ENCODE measurements around the gene C1orf167. TPM values are rescaled to one million over a fixed set of nuclear protein-coding genes. Genes with fewer than 3 reads are reported as not detected.

Gene C1orf167
- total and polyA plus RNA-seq, 2 of the 13 experiments (the other 11 are each of a cell fraction or from before 2014, with no cell fraction given): not detected

DNA sequence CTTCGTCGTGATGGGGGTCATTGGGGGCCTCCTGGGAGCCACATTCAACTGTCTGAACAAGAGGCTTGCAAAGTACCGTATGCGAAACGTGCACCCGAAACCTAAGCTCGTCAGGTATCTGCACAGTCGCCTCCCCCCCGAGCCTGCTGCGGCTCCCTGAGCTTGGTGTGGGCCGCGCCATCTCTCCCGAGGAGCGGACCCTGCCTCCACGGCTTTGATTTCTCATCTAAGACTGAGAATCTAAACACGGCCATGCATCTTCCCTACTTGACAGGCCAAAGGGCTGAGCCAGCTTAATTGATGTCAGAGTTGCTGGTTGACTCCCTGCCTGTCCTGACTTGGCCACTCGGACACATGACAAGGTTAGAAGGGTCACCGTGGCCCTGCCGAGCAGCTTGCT lies 66.5 kb downstream of the C1orf167 start:
- intact Hi-C loops (cut with micrococcal nuclease; ENCODE audit: unreplicated experiment): no loop called here
- in situ Hi-C loops (cut with HindIII; ENCODE audit: extremely low pct_ligation_motif_present, low pct_unique_long_range_greater_than_20kb): no loop called here
- Histone ChIP-seq H3K4me1 (ENCODE audit: insufficient read depth, low read length) (no peaks in the 10 kb centered on the region), H3K4me3 (replicated peaks in 1 of 3; ENCODE audit: insufficient read depth in 1 of 3, low read depth in 2 of 3, low read length in 3 of 3) (no peak overlapping the region), H2AFZ (ENCODE audit: low read length) (no peak overlapping the region), H3K27me3 (ENCODE audit: control insufficient read depth in 1 of 2, insufficient read depth in 2 of 2, low read length in 2 of 2) (no peaks in the 10 kb centered on the region), H3K9me3 (ENCODE audit: low read length) (no peaks in the 10 kb centered on the region), H3K79me2 (ENCODE audit: insufficient read depth, low read length) (no peaks in the 10 kb centered on the region), H3K9ac (ENCODE audit: insufficient read depth, low read depth, low read length) (no peak overlapping the region), H3K36me3 (replicated peaks in 1 of 2; ENCODE audit: control insufficient read depth in 1 of 2, insufficient read depth in 2 of 2, low read length in 2 of 2) (peaks cover 43 to 89% of the 10 kb centered on the region in 2 experiments), H4K20me1 (ENCODE audit: insufficient read depth, low read length) (no peaks in the 10 kb centered on the region), H3K27ac (ENCODE audit: extremely low read length, insufficient read depth, low read length) (no peak overlapping the region), H3K4me2 (ENCODE audit: low read depth, low read length) (no peak overlapping the region)
- ChIA-PET CTCF (ENCODE audit: low intra/inter-chr PET ratio, low total read pairs) (no interaction called here), POLR2A (no interaction called here)
- ATAC-seq (no peak), FAIRE-seq (no peak), DNase-seq (ENCODE audit: low spot score) (no peak)
- BruUV-seq (replicated peaks): no TSS peak
- 97% methylated on average over 16 of the region's 19 CpGs for WGBS (ENCODE audit: low lambda C conversion rate)
- TF ChIP-seq ZFP37 (CRISPR knock-in tag; IDR thresholded peaks at IDR 0.05; ENCODE audit: borderline replicate concordance) (no peak), ZNF225 (CRISPR knock-in tag; IDR thresholded peaks at IDR 0.05) (no peak), AGO2 (optimal IDR thresholded peaks at IDR 0.05; ENCODE audit: low read depth, low read length) (peak; percentile 32)

DNA sequence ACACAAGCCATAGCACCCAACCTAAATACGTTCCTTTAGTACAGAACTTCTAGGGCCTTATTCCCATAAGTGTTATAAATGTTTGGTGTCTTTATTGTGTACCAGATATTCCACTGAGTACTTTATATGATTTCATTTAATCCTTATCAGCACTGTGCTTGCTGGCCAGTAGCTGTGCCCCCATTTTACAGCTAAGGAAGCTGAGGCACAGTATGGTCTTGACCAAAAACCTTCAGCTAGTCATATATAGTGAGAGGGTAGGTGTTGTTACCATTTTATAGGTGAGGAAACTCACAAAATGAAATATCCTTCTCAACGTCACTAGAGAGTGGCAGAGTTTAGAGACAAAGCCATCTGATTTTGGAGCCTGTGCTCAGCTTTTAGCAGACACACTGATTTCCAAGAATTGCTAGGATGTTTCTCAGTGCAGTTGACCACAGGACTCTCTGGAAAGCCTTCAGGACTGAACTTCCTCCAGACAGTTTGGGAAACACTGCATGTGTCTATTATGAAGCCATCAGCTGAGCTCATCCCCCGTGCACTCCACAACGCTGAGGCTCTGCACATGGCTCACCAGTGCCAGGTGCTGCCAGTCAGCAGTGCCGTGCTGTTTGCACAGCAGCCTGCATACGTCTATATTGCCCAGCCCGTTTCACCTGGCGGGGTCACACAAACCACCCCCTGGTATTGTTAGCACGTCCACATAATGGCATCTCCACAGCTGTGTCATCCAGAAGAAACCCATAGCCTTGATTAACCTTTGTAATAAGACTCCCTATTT lies 70.1 kb downstream of the C1orf167 start:
- Histone ChIP-seq H3K79me2 (ENCODE audit: insufficient read depth, low read length) (no peaks in the 10 kb centered on the region), H3K27ac (ENCODE audit: extremely low read length, insufficient read depth, low read length) (no peak overlapping the region), H3K36me3 (replicated peaks in 1 of 2; ENCODE audit: control insufficient read depth in 1 of 2, insufficient read depth in 2 of 2, low read length in 2 of 2) (peaks cover 41 to 88% of the 10 kb centered on the region in 2 experiments), H3K4me1 (ENCODE audit: insufficient read depth, low read length) (no peaks in the 10 kb centered on the region), H2AFZ (ENCODE audit: low read length) (no peak overlapping the region), H3K9ac (ENCODE audit: insufficient read depth, low read depth, low read length) (no peak overlapping the region), H4K20me1 (ENCODE audit: insufficient read depth, low read length) (no peaks in the 10 kb centered on the region), H3K27me3 (ENCODE audit: control insufficient read depth in 1 of 2, insufficient read depth in 2 of 2, low read length in 2 of 2) (no peaks in the 10 kb centered on the region), H3K4me2 (ENCODE audit: low read depth, low read length) (no peak overlapping the region), H3K4me3 (replicated peaks in 1 of 3; ENCODE audit: insufficient read depth in 1 of 3, low read depth in 2 of 3, low read length in 3 of 3) (no peak overlapping the region), H3K9me3 (ENCODE audit: low read length) (no peaks in the 10 kb centered on the region)
- DNase-seq (ENCODE audit: low spot score) (no peak), FAIRE-seq (no peak), ATAC-seq (no peak)
- WGBS (ENCODE audit: low lambda C conversion rate): 96% methylated on average over 8 of the region's 9 CpGs
- in situ Hi-C loops (cut with HindIII; ENCODE audit: extremely low pct_ligation_motif_present, low pct_unique_long_range_greater_than_20kb) (loop anchor here (10.0 kb wide), 1 partner anchor 133 kb away; no protein-coding TSS in a partner anchor), intact Hi-C loops (cut with micrococcal nuclease; ENCODE audit: unreplicated experiment) (no loop called here)
- POLR2A ChIA-PET: interaction anchor here (1.0 to 1.4 kb wide), 2 partner anchors 11 kb away, joined by 3 to 4 read pairs; no protein-coding TSS in a partner anchor
- BruUV-seq (replicated peaks): no TSS peak
- CTCF ChIA-PET (ENCODE audit: low intra/inter-chr PET ratio, low total read pairs): no interaction called here
- TF ChIP-seq AHR (CRISPR knock-in tag; IDR thresholded peaks at IDR 0.05): no peak
- no peak for TF ChIP-seq ZNF431 (CRISPR knock-in tag; IDR thresholded peaks at IDR 0.05; ENCODE audit: borderline replicate concordance, low read depth)
- TF ChIP-seq AGO2 (optimal IDR thresholded peaks at IDR 0.05; ENCODE audit: low read depth, low read length): peak; percentile 41
- TF ChIP-seq POLR2A (IDR thresholded peaks at IDR 0.05; ENCODE audit: insufficient read depth in 1 of 2, low read depth in 2 of 2, low read length in 2 of 2): 0 out of 4 replicates have a peak, but pooled peaks of 1 of the 2 experiments have one; percentile 22
- TF ChIP-seq, protein P1, sequence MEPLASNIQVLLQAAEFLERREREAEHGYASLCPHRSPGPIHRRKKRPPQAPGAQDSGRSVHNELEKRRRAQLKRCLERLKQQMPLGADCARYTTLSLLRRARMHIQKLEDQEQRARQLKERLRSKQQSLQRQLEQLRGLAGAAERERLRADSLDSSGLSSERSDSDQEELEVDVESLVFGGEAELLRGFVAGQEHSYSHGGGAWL (CRISPR knock-in tag; IDR thresholded peaks at IDR 0.05): no peak
- TF ChIP-seq DPF2 (CRISPR knock-in tag; IDR thresholded peaks at IDR 0.05; ENCODE audit: borderline replicate concordance, low read depth): no peak
- TF ChIP-seq ZNF235 (CRISPR knock-in tag; IDR thresholded peaks at IDR 0.05; ENCODE audit: borderline replicate concordance): no peak
- TF ChIP-seq, protein P2, sequence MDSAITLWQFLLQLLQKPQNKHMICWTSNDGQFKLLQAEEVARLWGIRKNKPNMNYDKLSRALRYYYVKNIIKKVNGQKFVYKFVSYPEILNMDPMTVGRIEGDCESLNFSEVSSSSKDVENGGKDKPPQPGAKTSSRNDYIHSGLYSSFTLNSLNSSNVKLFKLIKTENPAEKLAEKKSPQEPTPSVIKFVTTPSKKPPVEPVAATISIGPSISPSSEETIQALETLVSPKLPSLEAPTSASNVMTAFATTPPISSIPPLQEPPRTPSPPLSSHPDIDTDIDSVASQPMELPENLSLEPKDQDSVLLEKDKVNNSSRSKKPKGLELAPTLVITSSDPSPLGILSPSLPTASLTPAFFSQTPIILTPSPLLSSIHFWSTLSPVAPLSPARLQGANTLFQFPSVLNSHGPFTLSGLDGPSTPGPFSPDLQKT (CRISPR knock-in tag; IDR thresholded peaks at IDR 0.05; ENCODE audit: borderline replicate concordance): no peak
- TF ChIP-seq PAX8 (CRISPR knock-in tag; IDR thresholded peaks at IDR 0.05; ENCODE audit: borderline replicate concordance): no peak
- no peak for TF ChIP-seq ZNF441 (CRISPR knock-in tag; IDR thresholded peaks at IDR 0.05; ENCODE audit: borderline replicate concordance)
- no peak for TF ChIP-seq ZNF703 (CRISPR knock-in tag; IDR thresholded peaks at IDR 0.05; ENCODE audit: borderline replicate concordance)
- no peak for TF ChIP-seq ZNF383 (CRISPR knock-in tag; IDR thresholded peaks at IDR 0.05; ENCODE audit: borderline replicate concordance)
- no peak for TF ChIP-seq ZNF670 (CRISPR knock-in tag; IDR thresholded peaks at IDR 0.05; ENCODE audit: borderline replicate concordance)
- TF ChIP-seq ZFP82 (CRISPR knock-in tag; IDR thresholded peaks at IDR 0.05; ENCODE audit: borderline replicate concordance): no peak
- peak; percentile 62; the same call in 1 of the 2 replicates for TF ChIP-seq ZNF629 (CRISPR knock-in tag; conservative IDR thresholded peaks at IDR 0.05)

Data from HepG2 (cell line).